GM19099 (cell line): ENCODE measurements around the gene ERCC3.

Experiments used
- POLR2A ChIP-seq: IDR thresholded peaks from 3 replicates; pipeline ENCODE4 v1.6.1; 2011; ENCODE audit warnings: low read depth; ENCODE audit not compliant: insufficient read length; ENCODE audit errors: extremely low read depth

The ERCC3 gene

GRCh38 chr2:127293748-127294562 is at the start of gene ERCC3:
Gene ERCC3, minus strand, starts transcription at chr2:127294144. Its CDS starts 63 bp downstream, at chr2:127294081.
- TF ChIP-seq POLR2A: peak; percentile 96

- no peak for TF ChIP-seq POLR2A
Measured at GRCh38 chr2:127343277-127343676, 49.3 kb upstream of the ERCC3 start.

GRCh38 chr2:127342101-127342500 is 48.2 kb upstream of the ERCC3 start:
- TF ChIP-seq POLR2A: no peak

GRCh38 chr2:127332335-127332734 is 38.4 kb upstream of the ERCC3 start:
- TF ChIP-seq POLR2A: no peak

- no peak for TF ChIP-seq POLR2A
Measured at GRCh38 chr2:127330753-127331152, 36.8 kb upstream of the ERCC3 start.

GRCh38 chr2:127326289-127326945 is 32.5 kb upstream of the ERCC3 start:
- no peak for TF ChIP-seq POLR2A

GRCh38 chr2:127324635-127325034 is 30.7 kb upstream of the ERCC3 start:
- TF ChIP-seq POLR2A: no peak

GRCh38 chr2:127321303-127321702 is 27.4 kb upstream of the ERCC3 start:
- no peak for TF ChIP-seq POLR2A

- TF ChIP-seq POLR2A: no peak
Measured at GRCh38 chr2:127320586-127321275, 26.8 kb upstream of the ERCC3 start.

- no peak for TF ChIP-seq POLR2A
Measured at GRCh38 chr2:127320067-127320466, 26.1 kb upstream of the ERCC3 start.

- TF ChIP-seq POLR2A: no peak
Measured at GRCh38 chr2:127314193-127314988, 20.4 kb upstream of the ERCC3 start.

- no peak for TF ChIP-seq POLR2A
Measured at GRCh38 chr2:127313406-127313805, 19.5 kb upstream of the ERCC3 start.

GRCh38 chr2:127310980-127311379 is 17.0 kb upstream of the ERCC3 start:
- TF ChIP-seq POLR2A: no peak

- no peak for TF ChIP-seq POLR2A
Measured at GRCh38 chr2:127309468-127309867, 15.5 kb upstream of the ERCC3 start.
